ENCODE data around the gene S100A13. TPM values are rescaled to one million over a fixed set of nuclear protein-coding genes. Genes with fewer than 3 reads are reported as not detected.

The S100A13 gene
- total RNA-seq, 1 experiment from 2014 or later: 350 TPM

DNA sequence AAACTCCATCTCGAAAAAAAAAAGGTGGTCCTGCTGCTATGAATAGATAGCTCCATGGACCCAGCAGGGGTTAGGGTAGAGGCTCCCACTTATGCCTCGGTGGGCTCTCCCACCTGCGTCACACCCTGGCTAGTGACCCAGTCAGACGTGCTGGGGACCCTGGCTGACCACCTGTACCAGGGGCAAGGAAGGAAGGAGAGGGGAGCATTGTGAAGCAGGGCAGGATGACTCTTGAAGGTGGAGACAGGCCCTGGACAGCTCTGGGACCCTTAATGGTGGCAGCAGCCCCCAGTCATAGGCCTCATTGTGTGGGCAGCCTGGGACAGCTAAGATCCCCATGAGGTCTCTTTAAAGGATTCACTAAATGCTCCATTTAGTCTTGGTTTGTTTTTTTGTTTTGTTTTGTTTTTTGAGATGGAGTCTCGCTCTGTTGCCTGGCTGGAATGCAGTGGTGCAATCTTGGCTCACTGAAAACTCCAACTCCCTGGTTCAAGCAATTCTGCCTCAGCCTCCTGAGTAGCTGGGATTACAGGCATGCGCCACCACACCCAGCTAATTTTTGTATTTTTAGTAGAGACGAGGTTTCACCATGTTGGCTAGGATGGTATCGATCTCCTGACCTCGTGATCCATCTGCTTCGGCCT, 20.8 kb upstream of the S100A13 start:
- H3K9ac ChIP-seq (ENCODE audit: low read length): no peak overlapping the region
- no peak overlapping the region for H2AFZ ChIP-seq (ENCODE audit: low read length)
- no peak overlapping the region for H3K4me3 ChIP-seq (ENCODE audit: low read length)
- H3K4me2 ChIP-seq (ENCODE audit: low read length): no peak overlapping the region
- no TSS peak for BruUV-seq (replicated peaks)
- peaks cover 11% of the 10 kb centered on the region for H3K4me1 ChIP-seq (ENCODE audit: insufficient read depth, low read length)
- ATAC-seq: no peak
- no peaks in the 10 kb centered on the region for H3K9me3 ChIP-seq (ENCODE audit: low read length)
- ChIA-PET POLR2A (ENCODE audit: unreplicated experiment) (interaction anchor here (0.6 to 1.4 kb wide), 2 partner anchors 13 to 76 kb away, joined by 3 to 6 read pairs; no protein-coding TSS in a partner anchor), CTCF (no interaction called here)
- TF ChIP-seq EZH2 (IDR thresholded peaks at IDR 0.05; ENCODE audit: low read length, unreplicated experiment): no peak
- TF ChIP-seq, protein P1, sequence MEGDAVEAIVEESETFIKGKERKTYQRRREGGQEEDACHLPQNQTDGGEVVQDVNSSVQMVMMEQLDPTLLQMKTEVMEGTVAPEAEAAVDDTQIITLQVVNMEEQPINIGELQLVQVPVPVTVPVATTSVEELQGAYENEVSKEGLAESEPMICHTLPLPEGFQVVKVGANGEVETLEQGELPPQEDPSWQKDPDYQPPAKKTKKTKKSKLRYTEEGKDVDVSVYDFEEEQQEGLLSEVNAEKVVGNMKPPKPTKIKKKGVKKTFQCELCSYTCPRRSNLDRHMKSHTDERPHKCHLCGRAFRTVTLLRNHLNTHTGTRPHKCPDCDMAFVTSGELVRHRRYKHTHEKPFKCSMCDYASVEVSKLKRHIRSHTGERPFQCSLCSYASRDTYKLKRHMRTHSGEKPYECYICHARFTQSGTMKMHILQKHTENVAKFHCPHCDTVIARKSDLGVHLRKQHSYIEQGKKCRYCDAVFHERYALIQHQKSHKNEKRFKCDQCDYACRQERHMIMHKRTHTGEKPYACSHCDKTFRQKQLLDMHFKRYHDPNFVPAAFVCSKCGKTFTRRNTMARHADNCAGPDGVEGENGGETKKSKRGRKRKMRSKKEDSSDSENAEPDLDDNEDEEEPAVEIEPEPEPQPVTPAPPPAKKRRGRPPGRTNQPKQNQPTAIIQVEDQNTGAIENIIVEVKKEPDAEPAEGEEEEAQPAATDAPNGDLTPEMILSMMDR (conservative IDR thresholded peaks at IDR 0.05; ENCODE audit: low read depth, low read length): no peak
- no peak for TF ChIP-seq EZH2phosphoT487 (IDR thresholded peaks at IDR 0.05; ENCODE audit: borderline replicate concordance, low read length)
- H3K27ac ChIP-seq (ENCODE audit: low read length): no peak overlapping the region
- peaks cover 18% of the 10 kb centered on the region for H3F3A ChIP-seq (ENCODE audit: low read length, unreplicated experiment)
- intact Hi-C loops (cut with micrococcal nuclease): no loop called here
- H3K27me3 ChIP-seq (ENCODE audit: low read length): no peaks in the 10 kb centered on the region
- H3K9me2 ChIP-seq (replicated peaks; ENCODE audit: low read length): no peaks in the 10 kb centered on the region
- H3K36me3 ChIP-seq (ENCODE audit: low read depth, low read length): peaks cover 35% of the 10 kb centered on the region
- H3K79me2 ChIP-seq (ENCODE audit: low read length): peaks cover 14% of the 10 kb centered on the region; the same call in 1 of the 2 replicates
- 0 out of 2 replicates have a peak, but pooled peaks cover 8% of the 10 kb centered on the region for H4K20me1 ChIP-seq (ENCODE audit: low read length)
- DNase-seq: no peak

DNA sequence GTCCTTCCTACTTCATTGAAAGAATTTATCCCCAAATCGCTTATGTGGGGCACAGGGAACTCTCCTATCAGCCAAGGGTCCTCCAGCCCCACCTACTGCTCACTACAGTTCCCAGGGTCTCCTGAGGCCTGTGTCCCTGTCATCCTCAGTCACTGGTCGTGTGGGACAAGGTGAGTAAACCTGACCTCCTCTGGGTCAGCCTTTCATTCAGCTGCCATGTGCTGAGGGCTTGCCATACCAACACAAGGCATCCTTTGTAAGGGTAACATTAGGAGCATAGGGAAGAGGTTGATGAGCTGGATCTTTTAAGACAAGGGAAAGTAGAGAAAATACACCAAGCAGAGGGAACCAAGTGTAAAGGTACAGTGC, 20.0 kb upstream of the S100A13 start:
- no peak for DNase-seq
- TF ChIP-seq EZH2 (IDR thresholded peaks at IDR 0.05; ENCODE audit: low read length, unreplicated experiment) (no peak), EZH2phosphoT487 (IDR thresholded peaks at IDR 0.05; ENCODE audit: borderline replicate concordance, low read length) (no peak)
- TF ChIP-seq, protein P1 (conservative IDR thresholded peaks at IDR 0.05; ENCODE audit: low read depth, low read length): no peak
- Histone ChIP-seq H2AFZ (ENCODE audit: low read length) (no peak overlapping the region), H3K9me3 (ENCODE audit: low read length) (no peaks in the 10 kb centered on the region), H3K4me2 (ENCODE audit: low read length) (no peak overlapping the region), H4K20me1 (ENCODE audit: low read length) (0 out of 2 replicates have a peak, but pooled peaks cover 8% of the 10 kb centered on the region), H3K9ac (ENCODE audit: low read length) (no peak overlapping the region), H3K79me2 (ENCODE audit: low read length) (peaks cover 21% of the 10 kb centered on the region; the same call in 1 of the 2 replicates), H3K4me3 (ENCODE audit: low read length) (no peak overlapping the region), H3K36me3 (ENCODE audit: low read depth, low read length) (peaks cover 43% of the 10 kb centered on the region), H3K27me3 (ENCODE audit: low read length) (no peaks in the 10 kb centered on the region), H3K27ac (ENCODE audit: low read length) (no peak overlapping the region), H3K4me1 (ENCODE audit: insufficient read depth, low read length) (peaks cover 5% of the 10 kb centered on the region; the same call in 1 of the 2 replicates), H3F3A (ENCODE audit: low read length, unreplicated experiment) (peaks cover 18% of the 10 kb centered on the region), H3K9me2 (replicated peaks; ENCODE audit: low read length) (no peaks in the 10 kb centered on the region)
- TSS peak; percentile 8 for BruUV-seq (replicated peaks)
- ATAC-seq: peak; percentile 14
- POLR2A ChIA-PET (ENCODE audit: unreplicated experiment): interaction anchor here (1.4 kb wide), 1 partner anchor 12 kb away, joined by 6 read pairs; no protein-coding TSS in a partner anchor
- CTCF ChIA-PET: no interaction called here
- intact Hi-C loops (cut with micrococcal nuclease): no loop called here

Data from PC-3 (cell line).